Right lobe of liver (tissue), 4 donors: ENCODE data around the gene DERA.

ENCODE experiments used
- CTCF ChIP-seq, 4 donors: fragments of 200-600 bp in 3 of 4; fragments of 450-650 bp in 1 of 4; IDR thresholded peaks; one replicate each; pipeline versions ENCODE4 v1.5.1 to v1.8.0; 2016 to 2022; ENCODE audit warnings: antibody characterized with exemption in 4 of 4, mild to moderate bottlenecking in 2 of 4
- POLR2A ChIP-seq: fragments of 450-650 bp; IDR thresholded peaks from one replicate; pipeline ENCODE4 v1.6.1; 2017; ENCODE audit warnings: antibody characterized with exemption, mild to moderate bottlenecking
- donor health status: DM: no; HTN: no; CAD: no.
- donor health status: DM: no; HTN: no; CAD: no.
- donor health status: DM: no; HTN: yes; CAD: no.

- TF ChIP-seq POLR2A (no peak), CTCF (IDR thresholded peaks at IDR 0.05) (no peak)
Observed at GRCh38 chr12:15962760-15963159, 51.6 kb downstream of the DERA start.
